Astrocyte (in vitro differentiated cells and primary cell): Measurements from ENCODE around the gene MAP7.

Experiments
- CTCF ChIP-seq: IDR thresholded peaks from 2 replicates; pipeline ENCODE4 v1.5.1; 2011; ENCODE audit warnings: low read depth, mild to moderate bottlenecking, inconsistent platforms, low read length, moderate library complexity; ENCODE audit not compliant: insufficient read depth
- EZH2 ChIP-seq: IDR thresholded peaks from 2 replicates; pipeline ENCODE4 v1.6.1; 2012; ENCODE audit warnings: mild to moderate bottlenecking, low read length, inconsistent platforms; ENCODE audit not compliant: insufficient read depth

- TF ChIP-seq CTCF, result no peak
- no peak for TF ChIP-seq EZH2
These were observed 16.7 kb downstream of the MAP7 start for GRCh38 chr6:136533487-136533886.
